ENCODE results near the gene DNM3.

DNM3 gene

DNA sequence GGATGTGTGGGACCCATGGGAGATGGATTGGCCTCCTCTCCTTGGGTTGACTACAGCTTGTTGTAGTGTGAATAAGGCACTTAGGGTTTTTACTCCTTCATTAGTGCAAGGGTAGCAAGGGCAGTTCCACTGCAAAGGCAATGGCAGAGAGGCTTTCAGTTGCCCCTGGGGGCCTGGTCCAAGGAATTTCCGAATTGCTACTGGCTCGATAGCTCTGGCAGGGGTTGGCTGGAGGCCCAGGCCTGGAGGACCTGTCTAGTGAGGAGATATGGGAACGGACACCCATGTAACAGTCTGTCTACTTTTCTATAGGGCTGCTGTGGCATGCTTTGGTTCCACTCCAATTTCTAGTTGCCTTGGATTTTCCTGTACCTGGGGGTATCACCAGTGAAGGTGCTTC lies 360.3 kb downstream of the DNM3 start:
- DNase-seq = no peak

DNA sequence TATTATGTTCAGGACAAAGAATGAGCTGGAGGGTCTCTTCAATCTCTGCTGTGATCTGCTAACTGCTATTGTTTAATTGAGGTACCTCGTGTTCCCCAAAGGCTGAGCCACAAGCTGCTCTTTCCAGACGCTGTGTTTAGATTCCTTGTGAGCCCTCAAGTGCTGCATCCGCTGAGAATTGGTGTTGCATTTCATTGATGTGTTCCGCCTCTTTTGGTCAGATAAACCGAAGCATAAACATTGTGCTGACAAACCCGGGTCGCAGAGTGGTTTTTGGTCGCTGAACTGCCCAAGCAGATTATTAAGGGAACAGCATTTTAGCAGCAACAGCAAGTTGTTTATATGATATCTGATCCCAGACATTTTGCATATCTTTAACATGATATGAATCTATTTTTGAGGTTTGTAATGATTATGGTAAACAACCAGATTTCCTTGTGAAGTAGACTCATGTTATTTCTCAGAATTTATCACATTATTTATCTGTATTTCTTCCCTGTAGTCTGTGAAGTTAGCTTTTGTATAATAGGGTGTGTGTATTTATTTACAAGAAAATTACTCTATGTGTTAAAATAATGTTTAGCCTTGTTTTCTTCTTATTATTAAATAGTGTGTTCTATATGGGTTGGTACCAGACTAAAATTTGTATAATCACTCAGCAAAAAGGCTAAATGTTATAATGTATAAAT lies 362.0 kb downstream of the DNM3 start:
- DNase-seq = no peak

DNA sequence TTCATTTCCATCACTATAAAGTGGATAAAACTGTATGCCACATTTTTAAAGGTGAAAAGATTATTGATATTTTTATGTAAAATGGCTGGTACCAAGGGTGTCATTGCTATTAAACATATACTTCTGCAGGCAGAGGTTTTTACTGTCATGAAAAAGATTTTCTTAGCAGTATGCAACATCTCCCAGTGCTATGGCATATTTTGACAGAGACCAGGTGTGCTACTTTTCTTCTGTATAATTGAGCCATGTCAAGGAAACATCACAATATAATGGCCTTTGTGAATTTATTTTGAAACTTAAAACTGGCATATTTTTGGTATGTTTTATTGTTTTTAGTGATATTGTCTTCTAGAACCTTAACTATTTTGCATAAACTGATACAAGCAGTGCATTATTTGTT lies 362.6 kb downstream of the DNM3 start:
- no peak for DNase-seq

DNA sequence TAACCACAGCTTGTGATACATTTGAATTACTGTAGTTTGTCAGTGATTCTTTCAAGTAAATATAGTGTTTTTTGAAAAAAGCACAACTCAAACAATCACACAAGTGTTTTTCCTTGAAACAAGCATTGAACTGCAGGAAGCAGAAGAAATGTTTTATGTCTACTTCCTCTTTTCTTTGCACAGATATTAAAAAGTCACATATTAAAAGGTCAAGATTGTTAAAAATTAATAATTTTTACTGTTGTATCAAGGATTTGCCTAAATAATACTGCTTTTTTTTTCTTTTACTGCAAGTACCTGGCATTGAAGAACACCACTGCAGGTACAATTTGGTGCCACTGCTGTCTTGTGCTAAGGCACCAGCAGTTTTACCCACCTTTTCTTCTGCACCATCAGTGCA lies 365.0 kb downstream of the DNM3 start:
- no peak for DNase-seq

DNA sequence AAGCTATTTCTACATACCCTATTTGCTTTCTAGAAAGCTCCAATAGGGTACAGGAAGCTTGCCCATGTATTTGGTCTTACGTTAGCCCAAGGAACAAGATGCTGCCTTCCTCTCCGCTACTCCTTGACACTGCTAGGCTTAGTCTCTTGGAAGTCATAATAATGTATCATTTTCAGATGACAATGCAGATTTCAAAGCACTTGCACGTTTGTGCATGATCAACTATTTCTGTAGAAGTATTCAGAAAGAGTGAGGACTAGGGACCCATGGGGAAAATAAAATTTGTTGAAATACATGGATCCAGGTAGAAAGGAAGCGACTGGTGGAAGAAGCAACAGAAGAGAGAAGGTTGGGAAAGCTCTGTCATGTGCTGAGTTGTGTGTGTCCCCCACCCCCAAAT lies 367.3 kb downstream of the DNM3 start:
- DNase-seq = no peak

DNA sequence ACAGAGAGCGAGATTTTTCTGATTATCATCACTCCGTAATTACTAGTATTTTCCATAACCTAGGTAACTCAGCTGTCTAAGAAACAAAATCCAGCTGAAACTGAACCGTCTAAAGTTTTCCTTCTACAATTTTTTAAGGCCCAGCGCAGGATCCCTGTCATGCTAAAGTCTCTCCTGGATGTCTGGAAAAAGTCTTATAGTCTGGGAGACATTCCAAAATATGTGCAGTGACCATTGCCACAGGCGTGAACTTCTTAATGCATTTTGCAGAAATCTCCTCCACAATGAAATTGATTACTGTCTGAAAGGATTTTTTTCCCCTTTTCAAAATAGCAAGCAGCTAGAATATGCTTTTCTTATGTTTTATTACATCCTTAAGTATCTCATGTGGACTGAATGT lies 369.9 kb downstream of the DNM3 start:
- no peak for DNase-seq

DNA sequence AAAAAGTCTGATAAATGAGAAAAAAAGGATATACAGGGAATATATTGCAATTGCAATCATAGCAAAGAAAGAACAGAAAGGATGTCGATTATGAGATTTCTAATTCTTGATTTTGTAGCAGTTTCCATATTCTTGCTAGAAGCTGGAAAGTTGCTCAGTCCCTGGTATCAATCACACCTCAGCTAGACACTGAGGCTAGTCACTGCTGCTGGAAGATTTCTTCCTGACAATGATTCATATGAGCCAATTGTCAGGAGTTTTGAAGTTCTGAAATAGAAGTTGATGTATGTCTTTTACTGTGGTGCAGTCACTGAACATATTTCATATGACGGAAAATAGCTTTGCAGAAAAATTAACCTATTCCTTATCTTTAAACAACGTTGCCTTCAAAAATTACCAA lies 370.8 kb downstream of the DNM3 start:
- no peak for DNase-seq

DNA sequence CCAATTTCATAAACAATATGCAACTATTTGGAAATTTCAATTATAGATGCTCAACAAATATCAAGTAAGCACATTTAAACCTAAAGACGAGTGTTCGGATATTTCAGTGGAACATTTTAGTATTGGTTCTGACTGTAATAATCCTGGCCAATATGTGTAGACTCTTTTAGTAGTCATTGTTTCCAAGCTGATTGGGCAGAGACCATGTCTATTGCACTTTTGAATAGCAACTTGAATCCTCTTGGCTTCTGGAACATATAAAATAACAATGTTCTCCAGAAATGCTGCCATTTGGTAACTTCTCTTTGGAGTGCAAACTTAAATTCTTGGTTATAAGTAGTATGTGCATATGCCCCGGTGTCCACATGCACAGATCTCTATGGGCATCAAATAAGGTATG lies 373.7 kb downstream of the DNM3 start:
- no peak for DNase-seq

DNA sequence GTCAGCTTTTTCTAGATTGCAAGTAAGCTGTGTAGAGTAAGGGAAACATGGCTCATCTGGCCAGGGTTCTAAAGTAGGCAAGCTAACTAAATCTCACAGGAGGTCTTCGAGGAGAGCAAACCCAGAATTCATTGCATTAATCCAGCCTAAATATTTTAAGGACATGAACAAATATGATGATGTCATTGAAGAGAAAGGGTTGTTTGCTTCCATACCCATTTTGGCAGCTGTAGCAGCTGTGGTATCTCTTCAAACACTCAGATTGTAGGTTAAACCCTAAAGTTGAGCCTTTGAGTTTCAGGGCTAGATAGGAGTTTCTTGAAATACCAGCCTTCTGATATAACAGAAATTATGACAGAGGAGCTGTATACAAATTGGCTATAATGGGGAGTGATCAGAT lies 378.7 kb downstream of the DNM3 start:
- no peak for DNase-seq

DNA sequence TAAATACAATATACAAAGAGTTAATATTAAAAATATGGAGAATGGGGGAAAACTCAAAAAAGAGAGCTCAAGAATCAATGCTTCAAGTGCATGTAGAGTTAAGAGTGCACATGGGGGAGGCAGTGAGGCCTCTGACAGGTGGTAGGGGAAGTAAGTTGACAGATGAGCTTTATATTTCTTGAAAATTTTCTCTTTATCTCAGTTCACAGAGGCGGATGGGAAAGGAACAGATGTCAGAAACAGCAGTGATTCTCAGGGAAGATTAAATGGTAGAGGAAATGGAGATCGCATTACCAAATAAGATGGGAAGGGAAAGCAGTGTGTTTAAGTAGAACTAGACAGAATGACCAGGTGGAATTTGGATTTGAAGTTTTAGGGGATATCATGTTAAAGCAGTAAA lies 379.1 kb downstream of the DNM3 start:
- DNase-seq = no peak

DNA sequence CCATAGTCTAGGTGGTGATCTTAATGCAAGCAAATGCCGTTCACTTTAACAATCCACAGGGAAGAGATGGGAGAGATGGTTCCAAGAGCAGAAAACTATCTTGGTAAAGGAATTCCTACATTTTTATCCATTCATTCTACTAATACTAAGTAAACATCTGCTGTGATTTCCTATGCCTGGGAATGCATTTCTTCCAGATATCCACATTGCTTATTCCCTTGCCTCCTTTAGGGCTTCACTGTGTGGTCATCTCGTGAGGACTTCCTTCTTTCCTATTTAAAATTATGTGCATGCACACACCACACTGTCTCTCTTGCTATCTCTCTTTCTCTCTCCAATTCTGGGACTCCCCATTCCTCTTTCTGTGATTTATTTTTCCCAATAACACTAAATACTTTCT lies 380.1 kb downstream of the DNM3 start:
- no peak for DNase-seq

DNA sequence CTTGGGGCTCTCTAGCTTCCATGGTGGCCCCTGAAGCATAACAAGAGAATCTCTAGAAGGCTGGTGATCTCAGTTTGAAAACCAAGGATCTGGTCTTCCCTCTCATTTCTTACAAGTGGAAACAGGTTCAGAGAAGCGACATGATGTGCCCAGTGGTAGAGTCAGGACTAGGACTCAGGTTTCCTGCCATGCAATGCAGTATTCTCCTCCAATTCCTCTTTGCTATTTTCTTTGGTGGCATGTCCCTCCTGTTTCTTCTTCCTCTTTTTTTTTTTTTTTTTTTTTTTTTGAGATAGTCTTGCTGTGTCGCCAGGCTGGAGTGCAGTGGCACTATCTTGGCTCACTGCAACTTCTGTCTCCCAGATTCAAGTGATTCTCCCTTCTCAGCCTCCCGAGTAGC lies 383.6 kb downstream of the DNM3 start:
- no peak for DNase-seq

DNA sequence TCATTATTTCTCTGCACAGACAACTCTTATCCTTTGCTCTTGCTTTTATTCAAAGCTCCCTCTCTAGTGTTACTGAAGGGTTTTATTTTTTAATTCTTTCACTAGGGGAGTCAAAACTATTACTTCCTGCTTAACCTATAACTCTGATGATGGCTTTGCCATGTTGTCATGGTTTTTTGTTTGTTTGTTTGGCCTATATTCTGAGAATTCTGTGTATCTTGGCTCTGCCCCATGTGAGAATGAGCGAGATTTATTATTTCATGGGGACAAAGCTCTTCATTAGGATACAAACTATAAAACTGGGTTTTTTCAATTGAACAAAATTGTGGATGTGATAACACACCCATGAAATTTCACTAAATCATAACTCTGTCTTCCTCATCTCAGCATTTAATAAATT lies 388.6 kb downstream of the DNM3 start:
- no peak for DNase-seq

DNA sequence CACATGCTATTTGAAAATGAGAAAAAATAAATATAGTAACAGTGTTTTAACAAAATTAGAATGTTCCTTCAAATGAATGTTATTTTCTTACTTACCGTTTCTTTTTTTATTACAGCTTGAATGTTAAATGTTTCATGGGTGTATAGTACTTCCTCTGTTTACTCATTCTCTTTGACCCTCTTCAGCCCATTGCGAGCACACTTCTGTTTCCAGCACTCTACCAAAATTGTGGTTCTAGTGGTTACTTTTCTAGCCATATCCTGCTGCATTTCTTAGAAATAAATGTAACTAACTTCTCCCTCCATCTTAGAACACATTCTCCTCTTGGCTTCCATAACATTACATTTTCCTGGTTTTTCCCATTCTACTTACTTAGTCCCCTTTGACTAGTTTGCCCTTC lies 389.2 kb downstream of the DNM3 start:
- DNase-seq = no peak

DNA sequence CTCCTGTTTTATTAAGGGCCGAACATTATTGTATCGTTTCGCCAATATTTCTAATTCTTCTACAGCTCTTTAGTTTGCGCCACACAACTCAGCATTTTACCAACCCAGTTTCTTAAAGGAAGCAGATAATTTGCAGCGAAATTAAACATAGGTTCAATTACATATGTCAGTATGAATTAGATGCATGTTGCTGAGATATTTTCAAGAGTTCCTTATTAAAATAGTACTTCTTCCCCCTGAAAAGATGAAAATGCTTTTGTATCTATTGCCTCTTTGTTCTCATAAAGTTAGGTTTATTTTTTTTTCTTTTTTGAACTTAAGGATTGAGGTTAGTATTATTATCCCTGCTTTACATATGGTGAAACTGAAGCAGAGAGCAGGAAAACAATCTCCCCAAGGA lies 395.7 kb downstream of the DNM3 start:
- DNase-seq = no peak

DNA sequence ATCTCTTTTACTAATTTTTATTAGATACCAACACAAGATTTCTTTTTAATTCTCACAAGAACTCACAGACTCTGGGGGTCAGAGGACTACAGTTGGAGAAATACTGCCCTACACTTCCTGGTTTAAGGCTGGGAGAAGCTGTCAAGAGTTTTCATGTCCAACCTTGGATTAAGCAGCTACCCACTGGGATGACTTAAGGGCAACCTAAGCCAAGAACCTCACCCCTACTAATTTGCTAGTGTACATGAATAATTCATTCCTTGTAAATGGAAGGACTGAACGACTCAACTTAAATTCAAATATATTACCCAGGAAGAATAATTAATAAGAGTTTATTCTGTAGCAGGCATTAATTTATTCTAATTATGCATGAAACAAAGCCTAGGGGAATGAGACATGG lies 396.9 kb downstream of the DNM3 start:
- DNase-seq = no peak

DNA sequence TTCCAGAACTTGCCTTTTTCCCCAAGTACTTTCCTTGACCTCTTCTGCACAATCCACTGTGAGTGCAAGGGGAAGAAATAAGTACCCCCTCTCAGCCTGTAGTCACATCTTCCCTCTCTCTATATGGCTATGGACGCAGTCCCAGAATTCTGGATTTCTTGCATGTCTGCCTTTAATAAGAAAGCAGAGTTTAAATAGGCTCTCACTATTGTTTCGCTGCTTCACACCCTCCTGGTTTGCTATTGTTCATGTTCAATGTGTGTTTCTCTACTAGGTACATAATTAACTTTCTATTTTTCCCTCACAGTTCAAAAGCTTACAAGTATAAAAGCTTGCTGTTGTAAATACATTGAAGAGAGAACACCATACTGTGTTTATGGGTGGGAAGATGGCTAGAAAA lies 397.7 kb downstream of the DNM3 start:
- DNase-seq = no peak

DNA sequence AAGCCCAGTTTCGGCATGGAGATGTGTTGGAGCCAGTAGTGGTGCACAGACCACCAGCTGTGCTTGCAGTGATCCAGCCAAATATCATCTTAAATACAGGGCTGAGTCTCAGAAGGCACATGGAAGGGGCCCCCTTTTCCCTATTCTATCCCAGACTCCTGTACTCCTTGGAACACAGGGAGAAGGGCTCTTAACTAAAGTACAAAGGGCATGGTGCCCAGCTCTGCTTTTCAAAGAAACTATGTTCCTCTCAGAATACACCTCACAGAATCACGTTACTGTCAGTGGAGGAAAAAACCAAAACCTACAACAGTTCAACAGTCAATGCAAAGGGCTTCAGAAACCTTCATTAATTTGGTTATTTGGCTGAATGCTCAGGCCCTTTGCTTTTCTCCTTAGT lies 398.6 kb downstream of the DNM3 start:
- DNase-seq = no peak

DNA sequence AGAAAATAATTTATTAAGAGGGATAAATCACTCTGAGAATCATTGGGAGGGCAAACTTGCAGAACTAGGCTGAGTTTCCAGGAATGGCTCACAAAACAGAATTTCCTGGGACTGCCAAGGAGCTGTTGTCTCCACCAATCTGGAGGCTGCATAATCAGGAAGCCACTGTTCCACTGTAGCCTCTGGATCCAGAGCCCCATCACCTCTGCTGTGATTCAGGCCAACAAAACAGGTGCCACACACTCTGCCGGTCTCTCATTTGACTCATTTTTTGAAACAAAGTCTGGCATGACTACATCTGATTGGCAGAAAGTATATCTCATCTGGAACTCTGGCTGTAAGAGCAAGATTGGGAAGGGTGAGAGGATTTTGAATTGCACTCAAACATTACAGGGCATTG lies 400.2 kb downstream of the DNM3 start:
- DNase-seq = no peak

DNA sequence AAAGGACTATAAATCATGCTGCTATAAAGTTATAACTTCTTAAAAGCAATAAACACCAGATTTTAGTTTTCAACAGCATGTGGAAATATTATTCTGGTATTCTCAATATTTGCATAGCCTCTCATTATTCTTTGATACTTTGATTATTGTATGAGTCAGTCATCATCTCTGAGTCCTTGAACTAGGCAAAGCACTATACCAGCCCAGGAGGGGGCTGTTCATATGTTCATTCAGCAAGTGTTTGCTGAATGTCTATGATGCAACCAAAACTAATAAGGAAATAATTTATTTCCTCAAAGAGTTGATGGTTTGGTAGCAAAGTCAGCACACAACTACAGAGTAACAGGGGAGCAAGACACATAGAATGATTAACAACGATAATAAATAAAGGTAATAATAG lies 403.6 kb downstream of the DNM3 start:
- no peak for DNase-seq

DNA sequence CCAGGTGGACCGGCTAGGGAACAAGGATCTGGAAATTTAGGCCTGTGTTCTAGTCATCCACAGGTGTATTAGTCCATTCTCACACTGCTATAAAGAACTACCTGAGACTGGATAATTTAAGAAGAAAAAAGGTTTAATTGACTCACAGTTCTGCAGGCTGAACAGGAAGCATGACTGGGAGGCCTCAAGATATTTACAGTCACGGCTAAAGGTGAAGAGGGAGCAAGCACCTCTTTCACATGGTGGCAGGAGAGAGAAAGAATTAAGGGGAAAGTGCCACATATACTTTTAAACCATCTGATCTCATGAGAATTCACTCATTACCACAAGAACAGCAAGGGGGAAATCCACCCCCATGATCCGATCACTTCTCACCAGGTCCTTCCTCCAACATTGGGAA lies 404.5 kb downstream of the DNM3 start:
- no peak for DNase-seq

DNA sequence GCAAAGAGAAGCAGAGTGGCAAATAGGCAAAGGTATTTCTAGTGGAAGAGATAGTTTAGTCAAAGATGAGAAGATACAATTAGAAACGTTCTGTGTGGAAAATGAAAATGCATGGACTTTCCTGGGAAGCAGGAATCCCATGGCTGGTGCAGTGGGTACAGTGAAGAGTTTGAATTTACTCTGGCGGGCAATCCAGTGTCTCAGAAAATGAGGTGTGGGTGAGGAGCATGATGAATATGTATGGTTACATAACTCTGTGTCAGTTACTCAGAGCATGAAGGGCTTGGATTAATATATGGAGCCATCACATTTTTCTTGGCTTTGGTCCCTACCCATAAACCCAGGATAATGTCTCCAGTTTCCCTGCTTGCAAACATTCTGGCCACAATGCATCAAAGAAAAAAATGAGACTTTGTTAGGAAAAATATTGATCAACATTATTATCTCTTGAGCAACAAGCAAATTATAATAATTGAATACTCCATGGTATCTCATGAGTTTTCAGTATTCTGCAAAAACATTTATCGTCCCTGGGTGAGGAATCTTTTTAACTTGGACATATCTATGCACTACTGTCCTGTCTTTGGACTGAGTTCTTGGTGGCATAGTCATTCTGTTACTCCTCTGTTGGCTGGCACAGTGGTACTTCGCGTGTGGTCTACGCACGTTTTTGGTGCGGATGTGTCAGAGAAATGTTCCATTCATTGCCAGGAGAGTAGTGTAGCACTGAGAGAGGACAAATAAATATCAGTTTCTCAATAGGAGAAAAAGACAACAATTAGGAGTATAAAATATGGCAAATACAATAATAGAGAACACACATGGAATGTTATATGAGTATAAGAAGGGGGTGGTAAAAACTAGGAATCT lies 405.5 kb downstream of the DNM3 start:
- DNase-seq = no peak

DNA sequence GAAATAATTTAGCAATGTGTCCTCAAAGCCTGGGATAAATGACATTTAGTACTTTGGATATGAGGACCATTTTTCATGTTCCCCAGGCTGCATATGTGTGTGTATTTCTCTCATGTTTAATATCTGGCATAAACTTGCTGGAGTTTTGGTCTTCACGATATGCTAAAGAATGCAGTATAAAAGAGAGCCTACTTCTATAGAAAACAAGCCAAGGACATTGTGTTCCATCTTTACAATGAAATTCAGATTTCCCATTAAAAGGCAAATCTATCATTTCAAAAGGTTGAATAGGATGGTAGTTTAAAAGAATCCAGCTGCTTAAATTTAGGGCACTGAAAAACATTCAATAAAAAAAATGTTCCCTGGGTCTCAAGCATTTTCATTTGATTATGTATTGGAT lies 410.2 kb downstream of the DNM3 start:
- no peak for DNase-seq

DNA sequence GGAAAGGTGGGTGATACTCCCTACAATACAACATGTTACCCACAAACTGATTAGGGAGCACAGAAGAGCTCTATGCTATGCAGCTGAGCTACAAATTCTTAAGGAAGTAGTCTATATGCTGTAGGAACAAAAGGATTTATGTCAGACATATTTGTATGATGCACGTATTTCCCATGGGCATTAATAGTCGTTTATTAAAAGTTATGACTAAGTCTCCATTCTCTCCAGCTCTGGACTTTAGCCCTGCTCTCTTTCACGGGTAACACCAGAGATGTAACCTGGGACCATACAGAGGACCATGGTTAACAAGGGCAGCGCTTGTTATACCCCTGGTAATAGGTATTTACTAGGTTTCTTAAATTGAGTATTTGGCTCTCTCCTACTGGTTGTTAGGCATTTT lies 411.0 kb downstream of the DNM3 start:
- DNase-seq = no peak

DNA sequence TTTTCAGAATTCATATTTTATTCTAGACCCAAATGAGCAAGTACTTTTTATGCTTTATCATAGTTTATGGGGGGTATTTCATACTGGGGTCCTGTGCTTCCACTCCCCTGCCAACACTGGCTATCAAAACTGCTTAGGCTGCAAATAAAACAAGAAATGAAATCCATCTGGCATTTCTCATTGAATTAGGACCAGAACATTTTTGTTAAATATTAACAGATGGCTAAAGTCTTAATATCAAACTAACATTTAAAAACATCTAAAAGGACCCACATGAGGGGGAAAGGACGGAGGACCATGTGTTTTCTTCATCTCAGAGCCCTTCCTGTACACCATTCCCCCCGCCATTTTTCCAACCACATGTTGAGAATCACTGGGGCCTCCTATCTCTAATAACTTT lies 411.7 kb downstream of the DNM3 start:
- DNase-seq = no peak

Data from AML-193 (cell line).